ENCODE measurements around the gene CDK5RAP2.
"Not testable (repeated sequence)": the region's sequence is repeated elsewhere in the genome, so short reads cannot be mapped to it uniquely, and the experiment has no call there.

Gene CDK5RAP2

GRCh38 chr9:120481248-120481647 is 98.7 kb downstream of the CDK5RAP2 start:
- FAIRE-seq: no peak
- DNase-seq (ENCODE audit: extremely low spot score, insufficient read length, low read depth): no peak

- DNase-seq (ENCODE audit: extremely low spot score, insufficient read length, low read depth) (no peak), FAIRE-seq (no peak)
These were observed 99.3 kb downstream of the CDK5RAP2 start for GRCh38 chr9:120480707-120481106.

GRCh38 chr9:120478208-120478607 is 101.8 kb downstream of the CDK5RAP2 start:
- DNase-seq (ENCODE audit: extremely low spot score, insufficient read length, low read depth): no peak
- no peak for FAIRE-seq

- no peak for FAIRE-seq
- DNase-seq (ENCODE audit: extremely low spot score, insufficient read length, low read depth): no peak
These were observed 102.4 kb downstream of the CDK5RAP2 start for GRCh38 chr9:120477534-120478001.

GRCh38 chr9:120475341-120475740 is 104.6 kb downstream of the CDK5RAP2 start:
- DNase-seq (ENCODE audit: extremely low spot score, insufficient read length, low read depth): no peak
- FAIRE-seq: no peak

GRCh38 chr9:120474591-120475243 is 105.2 kb downstream of the CDK5RAP2 start:
- no peak for FAIRE-seq
- no peak for DNase-seq (ENCODE audit: extremely low spot score, insufficient read length, low read depth)

GRCh38 chr9:120473608-120474007 is 106.4 kb downstream of the CDK5RAP2 start:
- no peak for DNase-seq (ENCODE audit: extremely low spot score, insufficient read length, low read depth)
- no peak for FAIRE-seq

- no peak for FAIRE-seq
These were observed 114.1 kb downstream of the CDK5RAP2 start for GRCh38 chr9:120465685-120466407.

GRCh38 chr9:120464887-120465421 is 115.0 kb downstream of the CDK5RAP2 start:
- no peak for DNase-seq (ENCODE audit: extremely low spot score, insufficient read length, low read depth)
- no peak for FAIRE-seq

More at GRCh38 chr9:120465685-120466407, 114.1 kb downstream of the CDK5RAP2 start:
- no peak for DNase-seq (ENCODE audit: extremely low spot score, insufficient read length, low read depth)

- DNase-seq (ENCODE audit: extremely low spot score, insufficient read length, low read depth) (no peak), FAIRE-seq (no peak)
These were observed 115.6 kb downstream of the CDK5RAP2 start for GRCh38 chr9:120464176-120464886.

- FAIRE-seq (no peak), DNase-seq (ENCODE audit: extremely low spot score, insufficient read length, low read depth) (no peak)
These were observed 116.2 kb downstream of the CDK5RAP2 start for GRCh38 chr9:120463765-120464164.

GRCh38 chr9:120461677-120462076 is 118.3 kb downstream of the CDK5RAP2 start:
- not testable (repeated sequence) for FAIRE-seq; DNase-seq (ENCODE audit: extremely low spot score, insufficient read length, low read depth)

GRCh38 chr9:120456218-120456617 is 123.7 kb downstream of the CDK5RAP2 start:
- FAIRE-seq: no peak
- DNase-seq (ENCODE audit: extremely low spot score, insufficient read length, low read depth): no peak

GRCh38 chr9:120454467-120454866 is 125.5 kb downstream of the CDK5RAP2 start:
- DNase-seq (ENCODE audit: extremely low spot score, insufficient read length, low read depth) (no peak), FAIRE-seq (no peak)

- DNase-seq (ENCODE audit: extremely low spot score, insufficient read length, low read depth) (no peak), FAIRE-seq (no peak)
These were observed 126.2 kb downstream of the CDK5RAP2 start for GRCh38 chr9:120453792-120454191.

GRCh38 chr9:120452631-120453030 is 127.3 kb downstream of the CDK5RAP2 start:
- FAIRE-seq: no peak
- no peak for DNase-seq (ENCODE audit: extremely low spot score, insufficient read length, low read depth)

GRCh38 chr9:120450916-120451315 is 129.1 kb downstream of the CDK5RAP2 start:
- no peak for FAIRE-seq
- no peak for DNase-seq (ENCODE audit: extremely low spot score, insufficient read length, low read depth)

GRCh38 chr9:120449566-120449965 is 130.4 kb downstream of the CDK5RAP2 start:
- no peak for DNase-seq (ENCODE audit: extremely low spot score, insufficient read length, low read depth)
- FAIRE-seq: no peak

GRCh38 chr9:120447959-120448500 is 131.9 kb downstream of the CDK5RAP2 start:
- DNase-seq (ENCODE audit: extremely low spot score, insufficient read length, low read depth) (no peak), FAIRE-seq (no peak)

GRCh38 chr9:120446671-120447070 is 133.3 kb downstream of the CDK5RAP2 start:
- DNase-seq (ENCODE audit: extremely low spot score, insufficient read length, low read depth) (no peak), FAIRE-seq (no peak)

Measured in GM18507 (cell line).